ENCODE measurements around the gene DENND1A.

DNA sequence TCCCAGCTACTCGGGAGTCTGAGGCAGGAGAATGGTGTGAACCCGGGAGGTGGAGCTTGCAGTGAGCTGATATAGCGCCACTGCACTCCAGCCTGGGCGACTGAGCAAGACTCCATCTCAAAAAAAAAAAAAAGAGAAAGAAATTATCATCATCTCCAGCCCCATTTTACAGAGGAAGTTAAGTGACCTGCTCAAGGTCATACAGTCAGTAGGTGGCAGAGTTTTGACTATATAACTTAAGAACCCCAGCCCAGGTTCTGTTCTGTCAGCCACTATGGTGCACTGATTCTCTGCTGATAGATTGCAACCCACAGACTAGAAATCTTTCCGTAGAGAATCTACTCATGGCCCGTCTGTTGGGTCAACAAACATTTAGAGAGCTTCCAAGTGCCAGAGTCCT lies 25.7 kb upstream of the DENND1A start:
- TF ChIP-seq ZNF274 (IDR thresholded peaks at IDR 0.05; ENCODE audit: low read depth, low read length) (no peak), YY1 (IDR thresholded peaks at IDR 0.05; ENCODE audit: insufficient read depth, insufficient read length) (no peak)

Data from NT2/D1 (cell line).